ENCODE measurements around the gene FSTL3. TPM values are rescaled to one million over a fixed set of nuclear protein-coding genes. Genes with fewer than 3 reads are reported as not detected.

Gene FSTL3
- total RNA-seq, 1 experiment from 2014 or later = 29.1 TPM

DNA sequence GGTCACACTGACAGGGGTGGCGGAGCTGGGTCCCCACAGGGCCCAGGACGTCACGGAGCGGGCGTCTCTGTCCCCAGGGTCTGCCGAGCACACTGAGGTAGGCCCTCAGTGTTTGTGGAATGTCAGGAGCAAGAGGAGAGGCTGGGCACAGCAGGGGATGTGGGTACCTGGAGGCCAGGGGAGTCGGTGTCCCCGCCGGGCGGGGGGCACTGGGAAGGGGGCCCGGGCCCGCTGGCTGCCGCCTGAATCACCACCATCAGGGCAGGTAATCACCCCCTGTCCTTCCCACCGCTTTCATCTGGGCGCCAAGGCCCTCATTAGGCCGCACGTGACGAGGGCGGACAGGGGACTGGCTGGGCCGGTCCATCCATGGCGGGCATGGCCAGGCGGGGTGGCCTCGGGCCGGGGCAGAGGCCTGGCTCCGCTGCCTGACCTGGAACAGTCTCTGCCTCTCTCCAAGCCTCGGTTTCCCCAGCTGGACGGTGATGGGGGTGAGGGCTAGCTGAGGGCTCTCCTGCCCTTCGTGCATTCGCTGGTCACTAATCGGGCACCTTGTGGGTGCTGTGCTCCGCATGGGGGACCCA lies 35.5 kb upstream of the FSTL3 start:
- ChIA-PET CTCF (no interaction called here), POLR2A (no interaction called here), RAD21 (ENCODE audit: low non-redundant PET in 1 of 2, low total read pairs in 2 of 2, uncharacterized antibody in 2 of 2, unreplicated experiment in 2 of 2) (no interaction called here)
- no peak for DNase-seq (ENCODE audit: low read depth, low spot score)
- no peaks in the 10 kb centered on the region for H3K9me2 ChIP-seq (ENCODE audit: insufficient read depth)
- TF ChIP-seq RAD21 (IDR thresholded peaks at IDR 0.05; ENCODE audit: low read depth) = no peak
- TF ChIP-seq SIN3A (IDR thresholded peaks at IDR 0.05; ENCODE audit: low read depth) = no peak
- no peaks in the 10 kb centered on the region for H4K20me1 ChIP-seq (ENCODE audit: insufficient read depth)
- no peaks in the 10 kb centered on the region for H3K27me3 ChIP-seq (ENCODE audit: insufficient read depth, low read length)
- no peak overlapping the region for H3K27ac ChIP-seq (ENCODE audit: low read depth, low read length)
- peak overlapping the region; percentile 73 for H3K4me2 ChIP-seq (ENCODE audit: low read length)
- H3K9me3 ChIP-seq (ENCODE audit: control insufficient read depth in 1 of 2, insufficient read depth in 1 of 2, low read depth in 1 of 2, low read length in 2 of 2) = no peaks in the 10 kb centered on the region
- peaks cover 2 to 18% of the 10 kb centered on the region in 2 experiments; a peak in 3 of 4 replicates for H3K4me1 ChIP-seq (ENCODE audit: control insufficient read depth in 1 of 2, insufficient read depth in 2 of 2, low read length in 2 of 2)
- H2AFZ ChIP-seq (ENCODE audit: low read depth, low read length, poor library complexity, severe bottlenecking) = no peak overlapping the region
- H3K4me3 ChIP-seq (replicated peaks in 1 of 2; ENCODE audit: low read depth in 1 of 2, low read length in 2 of 2) = peak overlapping the region; percentile 31 to 57
- no TSS peak for BruUV-seq (replicated peaks)
- H3K36me3 ChIP-seq (ENCODE audit: control insufficient read depth in 1 of 2, insufficient read depth in 2 of 2, low read length in 2 of 2) = no peaks in the 10 kb centered on the region
- peak overlapping the region; percentile 57; the same call in 1 of the 2 replicates for H3K9ac ChIP-seq (ENCODE audit: low read length)
- H3K79me2 ChIP-seq (ENCODE audit: insufficient read depth, low read length) = no peaks in the 10 kb centered on the region
- intact Hi-C loops (cut with micrococcal nuclease) = no loop called here
- ATAC-seq = no peak

DNA sequence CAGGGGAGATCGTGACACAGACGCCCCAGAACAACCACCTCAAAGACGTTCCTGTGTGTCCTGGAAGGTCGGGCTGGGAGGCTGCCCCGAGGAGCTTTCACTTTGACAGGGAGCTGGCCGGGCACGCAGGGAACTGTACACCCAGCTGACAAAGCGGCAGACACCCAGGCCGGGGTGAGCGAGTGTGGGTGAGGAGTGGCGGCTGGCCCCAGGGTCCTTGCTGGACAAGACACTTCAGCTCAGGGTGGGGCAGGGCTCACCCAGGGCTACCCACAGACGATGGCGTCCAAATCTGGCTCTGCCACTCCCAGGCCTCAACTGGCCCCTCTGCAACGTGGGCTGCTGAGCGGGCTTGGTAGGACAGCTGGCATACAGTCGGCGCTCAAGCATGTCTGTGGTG lies 34.5 kb upstream of the FSTL3 start:
- Histone ChIP-seq H4K20me1 (ENCODE audit: insufficient read depth) (no peaks in the 10 kb centered on the region), H3K27ac (ENCODE audit: low read depth, low read length) (no peak overlapping the region), H3K9ac (ENCODE audit: low read length) (no peak overlapping the region), H3K79me2 (ENCODE audit: insufficient read depth, low read length) (no peaks in the 10 kb centered on the region), H3K27me3 (ENCODE audit: insufficient read depth, low read length) (no peaks in the 10 kb centered on the region), H3K4me2 (ENCODE audit: low read length) (no peak overlapping the region), H3K4me1 (ENCODE audit: control insufficient read depth in 1 of 2, insufficient read depth in 2 of 2, low read length in 2 of 2) (peaks cover 2 to 18% of the 10 kb centered on the region in 2 experiments; a peak in 3 of 4 replicates), H3K9me2 (ENCODE audit: insufficient read depth) (no peaks in the 10 kb centered on the region), H3K9me3 (ENCODE audit: control insufficient read depth in 1 of 2, insufficient read depth in 1 of 2, low read depth in 1 of 2, low read length in 2 of 2) (no peaks in the 10 kb centered on the region), H3K36me3 (ENCODE audit: control insufficient read depth in 1 of 2, insufficient read depth in 2 of 2, low read length in 2 of 2) (peaks cover 0 to 2% of the 10 kb centered on the region in 2 experiments; a peak in 1 of 4 replicates), H2AFZ (ENCODE audit: low read depth, low read length, poor library complexity, severe bottlenecking) (no peak overlapping the region), H3K4me3 (replicated peaks in 1 of 2; ENCODE audit: low read depth in 1 of 2, low read length in 2 of 2) (no peak overlapping the region)
- BruUV-seq (replicated peaks) = no TSS peak
- RAD21 ChIA-PET (ENCODE audit: low non-redundant PET in 1 of 2, low total read pairs in 2 of 2, uncharacterized antibody in 2 of 2, unreplicated experiment in 2 of 2) = no interaction called here
- no peak for ATAC-seq
- intact Hi-C loops (cut with micrococcal nuclease) = no loop called here
- TF ChIP-seq CEBPB (IDR thresholded peaks at IDR 0.05; ENCODE audit: low read depth) (no peak), SP1 (IDR thresholded peaks at IDR 0.05; ENCODE audit: low read depth) (no peak), ZFX (IDR thresholded peaks at IDR 0.05) (no peak), TCF7L2 (IDR thresholded peaks at IDR 0.05; ENCODE audit: borderline replicate concordance, extremely low read depth, insufficient read depth, insufficient read length) (no peak)
- TF ChIP-seq, protein P1, sequence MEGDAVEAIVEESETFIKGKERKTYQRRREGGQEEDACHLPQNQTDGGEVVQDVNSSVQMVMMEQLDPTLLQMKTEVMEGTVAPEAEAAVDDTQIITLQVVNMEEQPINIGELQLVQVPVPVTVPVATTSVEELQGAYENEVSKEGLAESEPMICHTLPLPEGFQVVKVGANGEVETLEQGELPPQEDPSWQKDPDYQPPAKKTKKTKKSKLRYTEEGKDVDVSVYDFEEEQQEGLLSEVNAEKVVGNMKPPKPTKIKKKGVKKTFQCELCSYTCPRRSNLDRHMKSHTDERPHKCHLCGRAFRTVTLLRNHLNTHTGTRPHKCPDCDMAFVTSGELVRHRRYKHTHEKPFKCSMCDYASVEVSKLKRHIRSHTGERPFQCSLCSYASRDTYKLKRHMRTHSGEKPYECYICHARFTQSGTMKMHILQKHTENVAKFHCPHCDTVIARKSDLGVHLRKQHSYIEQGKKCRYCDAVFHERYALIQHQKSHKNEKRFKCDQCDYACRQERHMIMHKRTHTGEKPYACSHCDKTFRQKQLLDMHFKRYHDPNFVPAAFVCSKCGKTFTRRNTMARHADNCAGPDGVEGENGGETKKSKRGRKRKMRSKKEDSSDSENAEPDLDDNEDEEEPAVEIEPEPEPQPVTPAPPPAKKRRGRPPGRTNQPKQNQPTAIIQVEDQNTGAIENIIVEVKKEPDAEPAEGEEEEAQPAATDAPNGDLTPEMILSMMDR (IDR thresholded peaks at IDR 0.05 in 2 of 3, conservative IDR thresholded peaks at IDR 0.05 in 1 of 3; ENCODE audit: borderline replicate concordance in 1 of 3, insufficient read depth in 1 of 3, low read depth in 2 of 3, low read length in 2 of 3) = no peak
- TF ChIP-seq, protein P2, sequence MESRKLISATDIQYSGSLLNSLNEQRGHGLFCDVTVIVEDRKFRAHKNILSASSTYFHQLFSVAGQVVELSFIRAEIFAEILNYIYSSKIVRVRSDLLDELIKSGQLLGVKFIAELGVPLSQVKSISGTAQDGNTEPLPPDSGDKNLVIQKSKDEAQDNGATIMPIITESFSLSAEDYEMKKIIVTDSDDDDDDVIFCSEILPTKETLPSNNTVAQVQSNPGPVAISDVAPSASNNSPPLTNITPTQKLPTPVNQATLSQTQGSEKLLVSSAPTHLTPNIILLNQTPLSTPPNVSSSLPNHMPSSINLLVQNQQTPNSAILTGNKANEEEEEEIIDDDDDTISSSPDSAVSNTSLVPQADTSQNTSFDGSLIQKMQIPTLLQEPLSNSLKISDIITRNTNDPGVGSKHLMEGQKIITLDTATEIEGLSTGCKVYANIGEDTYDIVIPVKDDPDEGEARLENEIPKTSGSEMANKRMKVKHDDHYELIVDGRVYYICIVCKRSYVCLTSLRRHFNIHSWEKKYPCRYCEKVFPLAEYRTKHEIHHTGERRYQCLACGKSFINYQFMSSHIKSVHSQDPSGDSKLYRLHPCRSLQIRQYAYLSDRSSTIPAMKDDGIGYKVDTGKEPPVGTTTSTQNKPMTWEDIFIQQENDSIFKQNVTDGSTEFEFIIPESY (IDR thresholded peaks at IDR 0.05; ENCODE audit: extremely low read depth, insufficient replicate concordance, low read length) = no peak
- CTCF ChIA-PET = no interaction called here
- POLR2A ChIA-PET = no interaction called here
- DNase-seq (ENCODE audit: low read depth, low spot score) = no peak
